Measurements from ENCODE around the gene RASGEF1C.
"Not testable (repeated sequence)": the region's sequence is repeated elsewhere in the genome, so short reads cannot be mapped to it uniquely, and the experiment has no call there.

Gene RASGEF1C

GRCh38 chr5:180135128-180135955, 73.7 kb downstream of the RASGEF1C start:
- DNase-seq, result no peak

- peak; percentile 6 for DNase-seq
These were observed 75.0 kb downstream of the RASGEF1C start for GRCh38 chr5:180133971-180134508.

DNA sequence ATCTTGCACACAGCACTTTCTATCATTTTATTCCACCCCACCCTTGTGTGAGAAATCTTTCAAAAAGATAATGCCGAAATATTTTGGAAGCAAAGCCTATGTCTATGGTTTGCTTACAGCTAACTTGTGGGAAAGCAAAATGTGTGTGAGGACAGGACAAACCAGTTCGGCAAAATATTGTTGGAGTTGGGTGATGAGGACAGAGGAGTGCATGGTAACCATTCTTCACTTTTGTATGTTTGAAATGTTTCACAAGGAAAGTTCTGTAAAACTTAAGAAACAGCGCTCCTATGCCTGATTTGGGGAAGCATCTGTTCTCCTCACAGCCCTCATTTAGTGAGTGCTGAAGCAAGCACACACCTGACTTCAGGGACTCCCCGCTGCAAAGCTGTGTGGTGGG, 75.5 kb downstream of the RASGEF1C start:
- no peak for DNase-seq

DNA sequence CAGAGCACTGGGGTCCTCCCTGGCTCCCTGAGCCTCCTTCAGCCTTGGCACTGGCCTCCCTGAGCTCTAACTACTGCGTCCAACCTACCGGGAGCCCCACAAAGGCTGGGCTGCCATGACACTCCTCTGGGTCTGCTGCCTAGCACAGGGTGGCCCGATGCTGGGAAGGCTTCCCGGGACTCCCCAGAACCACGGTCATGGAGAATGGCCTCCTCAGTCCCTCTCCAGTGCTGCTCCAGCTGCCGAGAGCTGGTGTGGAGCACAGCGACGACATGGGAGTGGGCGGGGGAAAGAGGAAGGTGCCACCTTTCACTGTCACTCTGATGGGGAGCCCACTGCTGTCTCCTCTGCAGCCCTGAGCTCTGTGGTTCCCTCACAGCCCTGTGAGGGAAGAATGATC, 76.0 kb downstream of the RASGEF1C start:
- no peak for DNase-seq

DNA sequence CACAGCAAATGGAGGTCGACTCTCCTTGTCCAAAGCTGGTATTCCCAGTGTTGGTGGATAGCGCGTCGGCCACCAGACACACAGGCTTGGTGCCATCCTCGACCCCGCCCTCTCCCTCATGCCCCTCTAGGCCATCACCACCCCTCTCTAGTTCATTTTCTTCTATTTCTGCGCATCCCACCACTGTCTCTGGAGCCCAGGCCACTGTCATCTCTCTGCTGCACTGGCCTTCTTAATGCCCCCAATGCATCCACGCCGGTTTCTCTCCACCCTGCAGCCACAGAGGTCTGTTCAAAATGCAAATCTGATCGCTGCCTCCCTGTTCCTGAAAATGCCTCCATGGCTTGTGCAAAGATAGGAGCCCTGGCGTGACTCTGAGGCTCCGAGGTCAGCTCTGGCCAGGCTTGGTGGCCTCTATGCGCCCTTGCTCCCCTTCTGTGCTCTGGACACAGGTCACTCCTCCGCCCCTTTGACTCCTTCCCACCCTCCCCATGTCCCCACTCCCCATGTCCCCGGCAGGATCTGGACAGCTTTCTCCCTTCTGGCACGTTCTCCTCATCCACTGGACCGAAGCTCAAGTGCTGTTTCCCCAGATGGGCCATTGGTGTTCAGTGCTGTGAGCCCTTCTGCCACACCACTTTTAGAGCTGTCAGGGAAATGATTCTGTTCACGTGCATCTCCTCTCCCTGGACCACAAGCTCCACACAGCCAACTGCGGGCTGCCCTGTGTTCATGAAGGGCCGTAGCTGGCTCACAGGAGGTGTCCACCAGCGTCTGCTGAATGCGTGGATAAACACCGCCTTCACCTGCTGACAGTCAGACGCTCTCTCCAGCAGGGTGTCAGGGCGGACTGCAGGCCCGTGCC, 77.9 kb downstream of the RASGEF1C start:
- DNase-seq, result peak; percentile 6

DNA sequence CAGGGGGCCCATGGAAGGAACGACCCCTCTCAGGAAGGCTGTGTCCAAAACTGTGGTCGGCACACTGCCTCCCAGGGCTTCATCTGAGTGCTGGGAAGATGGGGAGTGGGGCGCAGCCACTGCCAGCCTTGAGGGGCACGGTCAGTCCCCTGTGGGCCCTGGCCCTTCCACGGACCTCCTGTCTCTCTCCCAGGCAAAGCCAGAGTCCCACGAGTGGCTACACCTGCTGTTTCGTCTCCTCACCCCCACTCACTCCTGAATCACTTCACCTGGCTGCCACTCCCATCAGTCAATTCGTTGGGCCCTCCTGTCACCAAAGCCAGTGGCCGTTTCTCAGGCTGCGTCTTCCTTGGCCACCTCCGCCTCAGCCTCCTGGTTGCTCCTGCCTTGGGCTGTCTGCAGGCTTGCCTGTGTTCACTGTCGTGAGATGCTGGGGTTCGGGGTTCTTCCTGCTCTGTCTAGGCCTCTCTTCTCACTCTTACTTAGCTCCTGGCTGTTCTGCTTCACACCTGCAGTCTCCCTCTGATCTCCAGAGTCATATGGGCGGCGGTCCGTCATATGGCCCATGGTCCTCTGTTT, 78.6 kb downstream of the RASGEF1C start:
- DNase-seq, result peak; percentile 2

DNA sequence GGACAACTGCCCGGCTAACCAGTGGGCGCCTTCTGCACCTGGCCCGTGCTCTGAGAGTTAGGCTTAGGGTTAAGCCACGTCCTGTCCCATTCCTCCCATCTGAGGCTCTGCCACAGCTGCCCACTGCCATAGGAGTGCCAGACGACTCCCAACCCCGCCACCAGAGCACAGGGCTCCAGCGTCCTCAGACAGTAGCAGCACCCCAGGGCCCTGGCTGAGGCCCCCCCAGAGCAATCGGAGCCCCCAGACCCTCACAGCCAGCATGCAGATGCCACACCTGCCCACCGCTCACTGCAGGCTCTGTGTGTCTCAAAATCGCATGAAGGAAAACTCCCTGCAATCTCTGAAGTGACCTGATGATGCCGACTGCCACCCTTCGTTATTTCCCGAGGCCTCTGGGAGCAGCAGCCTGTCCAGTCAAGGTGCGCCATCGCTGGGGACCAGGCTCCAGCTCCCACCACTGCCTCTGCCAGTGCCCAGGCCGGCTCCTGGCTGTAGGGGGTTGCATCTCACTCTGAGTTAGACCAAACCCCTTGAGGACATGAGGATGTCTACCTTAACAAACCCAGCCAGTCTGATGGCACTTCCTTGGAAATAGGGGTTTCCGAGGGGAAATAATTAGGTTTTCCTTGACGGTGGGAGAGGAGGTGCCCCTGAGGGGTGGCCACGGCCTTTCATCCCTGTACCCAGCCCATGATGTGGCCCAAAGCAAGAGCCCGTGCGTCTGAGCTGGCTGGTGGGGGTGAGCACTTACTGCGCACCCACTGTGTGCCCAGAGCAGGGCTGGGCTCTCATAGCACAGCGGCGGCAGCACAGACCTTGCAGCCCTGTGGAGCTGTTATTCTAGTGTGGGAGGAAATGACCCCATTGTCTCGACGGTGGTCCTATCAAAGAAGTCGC, 79.5 kb downstream of the RASGEF1C start:
- DNase-seq, result peak; percentile 2

GRCh38 chr5:180128671-180129261, 80.2 kb downstream of the RASGEF1C start:
- peak; percentile 4 for DNase-seq

GRCh38 chr5:180127682-180128670, 81.0 kb downstream of the RASGEF1C start:
- peak; percentile 5 for DNase-seq

- DNase-seq, result peak; percentile 9
These were observed 82.0 kb downstream of the RASGEF1C start for GRCh38 chr5:180126716-180127681.

GRCh38 chr5:180126156-180126555, 82.9 kb downstream of the RASGEF1C start:
- not testable (repeated sequence) for DNase-seq

DNA sequence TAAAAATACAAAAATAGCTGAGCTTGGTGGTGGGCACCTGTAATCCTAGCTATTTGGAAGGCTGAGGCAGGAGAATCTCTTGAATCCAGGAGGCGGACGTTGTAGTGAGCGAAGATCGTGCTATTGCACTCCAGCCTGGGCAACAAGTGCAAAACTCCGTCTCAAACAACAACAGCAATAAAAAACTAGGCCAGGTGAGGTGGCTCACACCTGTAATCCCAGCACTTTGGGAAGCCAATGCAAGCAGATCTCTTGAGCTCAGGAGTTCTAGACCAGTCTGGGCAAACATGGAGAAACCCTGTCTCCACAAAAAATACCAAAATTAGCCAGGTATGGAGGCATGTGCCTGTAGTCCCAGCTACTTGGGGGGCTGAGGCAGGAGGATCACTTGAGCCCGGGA, 84.3 kb downstream of the RASGEF1C start:
- DNase-seq, result not testable (repeated sequence)

GRCh38 chr5:180122875-180123274, 86.1 kb downstream of the RASGEF1C start:
- DNase-seq, result no peak

DNA sequence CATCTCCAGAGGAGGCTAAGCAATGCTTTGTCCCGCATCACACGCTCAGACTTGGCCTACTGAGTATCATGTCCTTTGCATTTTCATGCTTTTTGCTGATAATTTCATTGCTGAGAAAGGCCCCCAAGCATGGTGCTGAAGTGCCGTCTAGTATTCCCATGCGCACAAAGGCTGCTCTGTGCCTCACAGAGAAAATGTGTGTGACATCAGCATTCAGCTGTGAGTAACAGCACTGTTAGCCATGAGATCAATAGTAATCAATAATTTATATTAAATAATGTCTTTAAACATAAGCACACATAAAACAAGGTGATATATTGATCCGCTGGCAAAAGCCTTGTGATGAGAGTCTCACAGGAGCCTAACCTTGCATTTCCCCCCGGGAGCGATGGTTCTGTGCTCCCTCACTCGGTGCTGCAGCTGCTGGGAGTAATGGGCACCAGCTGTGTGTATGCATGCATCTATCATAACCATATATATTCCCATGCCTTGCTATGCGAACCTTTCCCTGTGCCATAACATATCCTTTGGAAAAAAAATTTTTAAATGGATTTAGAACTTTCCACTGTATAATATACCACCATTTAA, 87.1 kb downstream of the RASGEF1C start:
- DNase-seq, result no peak

DNA sequence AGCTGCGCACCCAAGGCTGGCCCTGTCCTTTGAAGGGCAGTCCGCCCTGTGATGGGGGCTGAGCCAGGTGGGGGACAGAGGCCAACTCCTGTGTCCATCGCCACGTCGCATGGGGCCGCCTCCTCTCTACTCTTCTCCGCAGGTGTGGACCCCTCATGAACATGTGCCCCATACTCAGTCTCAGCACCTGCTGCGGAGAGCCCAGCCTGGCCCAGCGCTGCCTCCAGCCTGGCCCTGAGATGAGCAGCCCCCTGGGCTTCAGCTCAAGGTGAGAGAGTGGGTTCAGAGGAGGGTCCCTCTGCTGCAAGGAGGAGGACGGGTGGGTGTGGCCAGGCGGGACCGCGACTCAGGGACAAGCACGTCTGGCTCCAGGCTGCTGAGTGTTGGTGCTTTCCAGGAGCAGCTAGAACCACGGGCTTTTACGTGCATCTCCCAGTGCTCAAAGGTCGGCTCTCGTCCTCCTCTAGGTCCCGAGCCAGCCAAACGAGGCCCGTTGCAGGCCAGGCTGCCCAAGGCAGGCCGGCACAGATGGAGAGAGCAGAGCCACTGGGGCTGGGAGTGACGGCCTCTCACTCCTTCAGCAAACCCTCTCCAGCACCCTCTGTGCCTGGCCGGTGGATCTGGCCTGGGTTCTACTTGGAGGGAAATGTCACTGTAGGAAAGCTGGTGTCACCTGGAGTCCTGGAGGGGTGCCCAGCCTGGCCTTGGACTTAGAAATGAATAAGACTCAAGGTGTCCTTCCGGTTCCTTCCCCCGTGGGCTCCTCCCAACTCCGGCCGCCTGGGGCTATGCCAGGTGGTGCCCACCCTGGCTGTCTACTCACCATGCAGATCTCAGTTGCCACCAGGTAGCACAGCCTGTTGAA, 88.5 kb downstream of the RASGEF1C start:
- no peak for DNase-seq

- DNase-seq, result no peak
These were observed 89.1 kb downstream of the RASGEF1C start for GRCh38 chr5:180119903-180120236.

- DNase-seq, result no peak
These were observed 89.7 kb downstream of the RASGEF1C start for GRCh38 chr5:180119031-180119902.

Data from activated CD4-positive, alpha-beta T cell treated with anti-CD3 and anti-CD28 coated beads for 1 hour (primary cell).